Activated CD4-positive, alpha-beta T cell treated with anti-CD3 and anti-CD28 coated beads for 1 hour (primary cell): ENCODE results near the gene HEXIM2.

Experiments
- DNase-seq: peaks from one replicate; pipeline ENCODE4 v3.0.0-alpha.2; 2020

The HEXIM2 gene

GRCh38 chr17:45145035-45145389 lies 16.7 kb upstream of the HEXIM2 start:
- DNase-seq = no peak

- DNase-seq = no peak
Observed at GRCh38 chr17:45146166-45146565, 15.5 kb upstream of the HEXIM2 start.

GRCh38 chr17:45146592-45146889 lies 15.1 kb upstream of the HEXIM2 start:
- DNase-seq = no peak

- DNase-seq = no peak
Observed at GRCh38 chr17:45146890-45147580, 14.6 kb upstream of the HEXIM2 start.

GRCh38 chr17:45147581-45148182 lies 14.0 kb upstream of the HEXIM2 start:
- peak; percentile 65 for DNase-seq

- peak; percentile 99 for DNase-seq
Observed at GRCh38 chr17:45148183-45149036, 13.3 kb upstream of the HEXIM2 start, which contains the start of gene HEXIM1. TSS of gene HEXIM1 (plus strand) at chr17:45148475. CDS start at chr17:45149191, 716 bp downstream.

GRCh38 chr17:45149037-45149668 lies 12.5 kb upstream of the HEXIM2 start:
- peak; percentile 56 for DNase-seq

GRCh38 chr17:45149669-45150664 lies 11.7 kb upstream of the HEXIM2 start:
- no peak for DNase-seq

- no peak for DNase-seq
Observed at GRCh38 chr17:45150911-45151809, 10.5 kb upstream of the HEXIM2 start.

GRCh38 chr17:45155029-45155428 lies 6.6 kb upstream of the HEXIM2 start:
- no peak for DNase-seq

- DNase-seq = no peak
Observed at GRCh38 chr17:45155483-45155882, 6.2 kb upstream of the HEXIM2 start.

- DNase-seq = no peak
Observed at GRCh38 chr17:45156242-45156641, 5.4 kb upstream of the HEXIM2 start.

GRCh38 chr17:45160447-45161287 lies 1.0 kb upstream of the HEXIM2 start:
- peak; percentile 40 for DNase-seq

- DNase-seq = no peak
Observed at GRCh38 chr17:45162025-45162687, 481 bp downstream of the HEXIM2 start.

- DNase-seq = no peak
Observed at GRCh38 chr17:45164734-45165269, 3.1 kb downstream of the HEXIM2 start.

- DNase-seq = no peak
Observed at GRCh38 chr17:45168991-45169752, 7.5 kb downstream of the HEXIM2 start.

GRCh38 chr17:45170280-45170930 lies 8.7 kb downstream of the HEXIM2 start:
- DNase-seq = no peak

GRCh38 chr17:45170931-45171337 lies 9.3 kb downstream of the HEXIM2 start:
- no peak for DNase-seq
